Measurements from ENCODE around the gene BZW2. TPM values are rescaled to one million over a fixed set of nuclear protein-coding genes. Genes with fewer than 3 reads are reported as not detected.

Gene BZW2
- total and polyA plus RNA-seq, 2 experiments from 2014 or later, result 72.1 to 96.7 TPM

GRCh38 chr7:16697507-16698199, 51.7 kb downstream of the BZW2 start:
- Histone ChIP-seq H3K4me3 (no peak overlapping the region), H4K20me1 (ENCODE audit: insufficient read depth, poor library complexity, severe bottlenecking) (no peaks in the 10 kb centered on the region), H2AFZ (no peak overlapping the region), H3K9me3 (ENCODE audit: low read depth) (no peaks in the 10 kb centered on the region), H3K4me2 (no peak overlapping the region), H3K27ac (no peak overlapping the region), H3K36me3 (replicated peaks; ENCODE audit: insufficient read depth, low read depth) (peaks cover 5% of the 10 kb centered on the region), H3K27me3 (no peaks in the 10 kb centered on the region), H3K79me2 (no peaks in the 10 kb centered on the region), H3K9me2 (replicated peaks; ENCODE audit: insufficient read depth) (no peaks in the 10 kb centered on the region), H3K4me1 (ENCODE audit: insufficient read depth) (no peaks in the 10 kb centered on the region)
- WGBS (ENCODE audit: low lambda C conversion rate, missing lambda C conversion rate), result 95% methylated on average over 8 of the region's 8 CpGs
- no peak for DNase-seq (ENCODE audit: low spot score)
- TF ChIP-seq EZH2 (IDR thresholded peaks at IDR 0.05; ENCODE audit: borderline replicate concordance) (no peak), CTCF (IDR thresholded peaks at IDR 0.05; ENCODE audit: poor library complexity) (no peak), EZH2phosphoT487 (IDR thresholded peaks at IDR 0.05; ENCODE audit: low read depth, severe bottlenecking, unreplicated experiment) (no peak)

GRCh38 chr7:16698200-16698905, 52.4 kb downstream of the BZW2 start:
- Histone ChIP-seq H3K36me3 (replicated peaks; ENCODE audit: insufficient read depth, low read depth) (peaks cover 5% of the 10 kb centered on the region), H3K4me1 (ENCODE audit: insufficient read depth) (no peaks in the 10 kb centered on the region), H3K4me2 (no peak overlapping the region), H2AFZ (no peak overlapping the region), H3K79me2 (no peaks in the 10 kb centered on the region), H3K27me3 (no peaks in the 10 kb centered on the region), H3K9me3 (ENCODE audit: low read depth) (no peaks in the 10 kb centered on the region), H3K4me3 (no peak overlapping the region), H3K9me2 (replicated peaks; ENCODE audit: insufficient read depth) (no peaks in the 10 kb centered on the region), H4K20me1 (ENCODE audit: insufficient read depth, poor library complexity, severe bottlenecking) (no peaks in the 10 kb centered on the region), H3K27ac (no peak overlapping the region)
- WGBS (ENCODE audit: low lambda C conversion rate, missing lambda C conversion rate), result 83% methylated on average over 3 of the region's 3 CpGs
- no peak for DNase-seq (ENCODE audit: low spot score)
- TF ChIP-seq CTCF (IDR thresholded peaks at IDR 0.05; ENCODE audit: poor library complexity), result no peak
- no peak for TF ChIP-seq EZH2phosphoT487 (IDR thresholded peaks at IDR 0.05; ENCODE audit: low read depth, severe bottlenecking, unreplicated experiment)
- no peak for TF ChIP-seq EZH2 (IDR thresholded peaks at IDR 0.05; ENCODE audit: borderline replicate concordance)

GRCh38 chr7:16702441-16702840, 56.5 kb downstream of the BZW2 start:
- H3K27me3 ChIP-seq, result no peaks in the 10 kb centered on the region
- DNase-seq (ENCODE audit: low spot score), result peak; percentile 19
- peaks cover 2% of the 10 kb centered on the region for H3K36me3 ChIP-seq (replicated peaks; ENCODE audit: insufficient read depth, low read depth)

More at GRCh38 chr7:16702441-16702840, 56.5 kb downstream of the BZW2 start:
- TF ChIP-seq CTCF (IDR thresholded peaks at IDR 0.05; ENCODE audit: poor library complexity) (peak; percentile 40), EZH2 (IDR thresholded peaks at IDR 0.05; ENCODE audit: borderline replicate concordance) (no peak)
- Histone ChIP-seq H3K9me3 (ENCODE audit: low read depth) (no peaks in the 10 kb centered on the region), H3K9me2 (replicated peaks; ENCODE audit: insufficient read depth) (no peaks in the 10 kb centered on the region), H2AFZ (no peak overlapping the region), H4K20me1 (ENCODE audit: insufficient read depth, poor library complexity, severe bottlenecking) (no peaks in the 10 kb centered on the region), H3K4me1 (ENCODE audit: insufficient read depth) (no peaks in the 10 kb centered on the region), H3K4me3 (no peak overlapping the region), H3K79me2 (no peaks in the 10 kb centered on the region), H3K27ac (no peak overlapping the region), H3K4me2 (no peak overlapping the region)

Measured in hepatocyte (in vitro differentiated cells).